IPS-18c (cell line): ENCODE measurements around the gene DENND5B.
"Not testable (repeated sequence)": the region's sequence is repeated elsewhere in the genome, so short reads cannot be mapped to it uniquely, and the experiment has no call there.

Experiments used
- H3K4me3 ChIP-seq: 2 replicates; pipeline ENCODE4 v1.7.0; 2013; ENCODE audit warnings: low read depth, mild to moderate bottlenecking, low read length, moderate library complexity; ENCODE audit not compliant: insufficient read depth
- H3K9me3 ChIP-seq: one replicate; pipeline ENCODE4 v1.6.1; 2013; ENCODE audit warnings: mild to moderate bottlenecking, low read length, moderate library complexity; ENCODE audit not compliant: control insufficient read depth, insufficient read depth

Gene DENND5B

GRCh38 chr12:31524791-31525495 is 66.0 kb downstream of the DENND5B start:
- no peak overlapping the region for H3K4me3 ChIP-seq
- H3K9me3 ChIP-seq: no peaks in the 10 kb centered on the region

DNA sequence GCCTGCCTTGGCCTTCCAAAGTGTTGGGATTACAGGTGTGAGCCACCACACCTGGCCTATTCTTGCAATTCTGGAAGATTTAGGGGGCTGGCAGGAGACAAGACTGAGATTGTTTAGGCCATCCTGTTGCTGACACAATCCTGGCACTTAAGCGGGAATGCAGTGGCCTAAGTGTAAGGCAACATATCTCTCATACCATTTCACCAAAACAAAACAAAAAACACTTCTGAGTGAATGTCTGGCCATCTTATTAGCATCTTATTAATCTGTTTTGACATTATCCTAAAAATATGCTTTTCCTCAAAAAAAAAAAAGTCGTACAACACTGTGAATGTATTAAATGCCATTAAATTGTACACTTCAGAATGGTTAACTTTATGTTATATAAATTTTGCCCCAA is 67.6 kb downstream of the DENND5B start:
- no peaks in the 10 kb centered on the region for H3K9me3 ChIP-seq
- no peak overlapping the region for H3K4me3 ChIP-seq

DNA sequence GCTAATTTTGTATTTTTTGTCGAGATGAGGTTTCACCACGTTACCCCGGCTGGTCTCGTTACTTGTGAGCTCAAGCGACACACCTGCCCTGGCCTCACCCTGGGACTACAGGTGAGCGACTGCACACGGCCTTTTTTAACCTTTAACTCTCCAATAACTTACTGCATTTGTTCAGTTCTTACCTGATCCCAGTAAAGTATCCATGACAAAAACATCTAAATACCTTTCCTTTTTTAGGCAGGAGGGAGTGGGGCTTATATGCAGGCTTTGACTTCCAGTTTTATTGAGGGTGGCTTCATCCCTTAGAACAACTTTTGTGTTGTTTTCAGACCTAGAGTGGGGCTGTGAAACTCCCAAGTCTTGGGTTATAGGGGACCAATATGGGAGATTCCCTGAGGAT is 68.3 kb downstream of the DENND5B start:
- H3K9me3 ChIP-seq: no peaks in the 10 kb centered on the region
- H3K4me3 ChIP-seq: no peak overlapping the region

- Histone ChIP-seq H3K9me3 (no peaks in the 10 kb centered on the region), H3K4me3 (no peak overlapping the region)
Measured at GRCh38 chr12:31521964-31522363, 69.0 kb downstream of the DENND5B start.

- Histone ChIP-seq H3K9me3 (no peaks in the 10 kb centered on the region), H3K4me3 (no peak overlapping the region)
Measured at GRCh38 chr12:31519511-31519910, 71.4 kb downstream of the DENND5B start.

- H3K9me3 ChIP-seq: no peaks in the 10 kb centered on the region
Measured at GRCh38 chr12:31518680-31519227, 72.2 kb downstream of the DENND5B start.

DNA sequence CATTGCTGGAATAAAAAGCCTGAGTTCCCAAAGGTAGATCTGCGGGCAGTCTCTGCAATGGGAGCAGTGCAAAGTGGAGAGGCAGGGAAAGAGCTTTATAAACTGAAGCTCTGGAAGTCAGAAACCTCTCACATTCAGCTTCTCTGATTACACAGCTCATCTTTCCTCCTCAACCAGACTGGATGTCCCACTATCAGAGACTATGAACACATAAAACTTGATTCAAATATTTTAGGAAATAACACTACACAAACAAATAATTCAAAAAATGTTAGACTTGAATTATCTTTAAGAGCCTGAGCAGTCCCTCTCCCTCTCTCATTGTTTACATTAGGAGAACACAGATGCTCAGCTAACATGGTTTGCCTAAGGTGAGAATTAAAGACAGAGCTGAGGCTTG is 72.9 kb downstream of the DENND5B start:
- H3K9me3 ChIP-seq: no peaks in the 10 kb centered on the region
- H3K4me3 ChIP-seq: no peak overlapping the region

More at GRCh38 chr12:31518680-31519227, 72.2 kb downstream of the DENND5B start:
- no peak overlapping the region for H3K4me3 ChIP-seq

DNA sequence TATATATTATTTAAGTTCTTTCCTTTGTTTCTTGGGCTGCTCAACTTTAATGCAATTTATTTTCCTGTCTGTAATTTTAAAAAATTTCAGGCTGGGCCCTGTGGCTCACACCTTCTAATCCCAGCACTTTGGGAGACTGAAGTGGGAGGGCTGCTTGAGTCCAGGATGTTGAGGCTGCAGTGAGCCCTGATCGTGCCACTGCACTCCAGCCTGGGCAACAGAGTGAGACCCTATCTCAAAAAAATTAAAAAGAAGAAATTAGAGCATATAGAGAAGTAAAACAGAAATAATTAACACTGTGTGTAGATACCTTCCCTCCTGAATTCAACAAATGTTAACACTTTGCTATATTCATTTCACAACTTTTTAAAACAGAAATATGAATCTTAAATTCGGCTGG is 74.2 kb downstream of the DENND5B start:
- no peaks in the 10 kb centered on the region for H3K9me3 ChIP-seq

DNA sequence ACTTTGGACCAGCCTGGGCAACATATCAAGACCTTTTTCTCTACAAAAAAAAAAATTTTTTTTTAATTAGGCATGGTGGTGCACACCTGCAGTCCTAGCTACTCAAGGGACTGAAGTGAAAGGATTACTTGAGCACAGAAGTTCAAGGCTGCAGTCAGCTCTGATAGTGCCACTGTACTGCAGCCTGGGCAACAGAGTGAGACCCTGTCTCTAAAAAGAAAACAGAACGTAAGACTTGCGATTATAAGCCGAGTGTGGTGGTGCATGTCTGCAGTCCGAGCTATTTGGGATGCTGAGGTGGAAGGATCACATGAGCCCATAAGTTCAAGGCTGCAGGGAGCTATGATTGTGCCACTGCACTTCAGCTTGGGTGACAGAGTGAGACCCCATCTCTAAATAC is 76.0 kb downstream of the DENND5B start:
- Histone ChIP-seq H3K9me3 (no peaks in the 10 kb centered on the region), H3K4me3 (no peak overlapping the region)

More for the DNA sequence above, 74.2 kb downstream of the DENND5B start:
- no peak overlapping the region for H3K4me3 ChIP-seq

- H3K4me3 ChIP-seq: no peak overlapping the region
- H3K9me3 ChIP-seq: no peaks in the 10 kb centered on the region
Measured at GRCh38 chr12:31510034-31510433, 80.9 kb downstream of the DENND5B start.

DNA sequence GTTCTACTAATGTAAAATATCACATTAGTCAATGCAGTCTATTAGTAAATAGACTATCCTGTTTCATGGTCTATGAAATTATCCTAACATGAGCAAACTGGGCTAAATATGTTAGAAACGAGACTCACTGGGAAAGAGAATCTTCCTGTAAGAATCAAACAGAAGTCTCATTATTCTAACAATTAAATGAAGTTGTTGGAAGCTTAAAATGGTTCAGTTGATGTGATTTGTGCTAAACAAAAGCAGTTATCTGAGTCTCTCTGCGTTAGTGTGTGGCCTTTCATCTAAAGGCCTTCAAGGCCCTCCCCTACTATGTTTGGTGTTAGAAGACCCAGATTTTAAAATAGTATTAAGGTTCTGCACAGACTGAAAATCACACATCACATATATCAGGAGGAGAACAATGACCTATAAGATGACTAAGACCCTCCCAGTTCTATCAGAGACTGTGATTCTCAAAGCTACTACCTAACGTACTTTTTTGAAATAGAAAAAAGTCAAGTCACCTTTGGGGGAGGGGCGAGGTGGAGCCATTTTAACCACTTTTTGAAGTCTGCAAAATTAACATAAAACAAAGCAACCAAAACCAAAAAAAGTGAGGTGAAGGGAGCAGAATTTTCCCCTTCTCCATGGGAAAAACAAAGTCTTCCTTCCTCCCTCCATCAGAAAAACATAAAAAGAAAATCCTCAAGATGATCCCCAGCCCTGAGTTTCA is 82.3 kb downstream of the DENND5B start:
- Histone ChIP-seq H3K4me3 (no peak overlapping the region), H3K9me3 (no peaks in the 10 kb centered on the region)

DNA sequence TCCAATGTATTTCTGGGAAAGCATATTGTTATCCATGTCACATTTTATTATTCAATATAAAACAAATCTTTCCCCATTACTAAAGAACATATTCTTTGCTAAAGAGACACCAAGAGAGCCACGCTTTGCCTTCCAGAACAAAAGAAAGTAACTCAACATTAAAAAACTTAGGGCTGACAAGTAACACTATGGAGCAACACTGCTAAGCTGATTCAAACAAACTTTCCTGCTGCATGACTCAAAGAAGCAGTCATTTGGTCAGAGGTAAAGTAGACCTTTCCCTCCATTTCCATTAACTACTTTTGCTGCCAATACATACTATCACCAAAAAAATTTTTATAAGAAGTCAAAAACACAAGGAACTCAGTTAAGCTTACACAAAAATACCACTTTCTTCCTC is 83.0 kb downstream of the DENND5B start:
- Histone ChIP-seq H3K4me3 (no peak overlapping the region), H3K9me3 (no peaks in the 10 kb centered on the region)

GRCh38 chr12:31506515-31507306 is 84.2 kb downstream of the DENND5B start:
- H3K9me3 ChIP-seq: no peaks in the 10 kb centered on the region
- H3K4me3 ChIP-seq: no peak overlapping the region

GRCh38 chr12:31504625-31505222 is 86.2 kb downstream of the DENND5B start:
- Histone ChIP-seq H3K4me3 (no peak overlapping the region), H3K9me3 (no peaks in the 10 kb centered on the region)

- not testable (repeated sequence) for H3K4me3 ChIP-seq, H3K9me3 ChIP-seq
Measured at GRCh38 chr12:31501014-31501413, 89.9 kb downstream of the DENND5B start.

DNA sequence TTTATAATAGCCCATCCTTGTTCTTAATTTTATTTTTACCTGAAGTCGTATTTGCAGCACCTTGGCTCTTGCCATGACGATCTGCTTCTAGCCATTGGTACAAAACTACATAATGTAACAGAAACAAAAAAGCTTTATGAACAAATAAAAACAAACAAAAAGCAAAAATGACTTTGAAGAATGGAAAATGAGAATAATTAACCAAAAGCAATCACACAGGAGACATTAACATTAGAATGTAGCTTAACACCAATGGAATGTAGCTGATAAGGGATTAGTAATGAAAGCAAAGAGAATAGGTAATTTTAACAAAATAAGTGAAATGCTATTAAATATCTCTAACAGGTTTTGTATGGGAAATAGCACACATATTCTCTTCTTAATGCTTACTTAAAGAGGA is 91.4 kb downstream of the DENND5B start:
- H3K4me3 ChIP-seq: no peak overlapping the region

DNA sequence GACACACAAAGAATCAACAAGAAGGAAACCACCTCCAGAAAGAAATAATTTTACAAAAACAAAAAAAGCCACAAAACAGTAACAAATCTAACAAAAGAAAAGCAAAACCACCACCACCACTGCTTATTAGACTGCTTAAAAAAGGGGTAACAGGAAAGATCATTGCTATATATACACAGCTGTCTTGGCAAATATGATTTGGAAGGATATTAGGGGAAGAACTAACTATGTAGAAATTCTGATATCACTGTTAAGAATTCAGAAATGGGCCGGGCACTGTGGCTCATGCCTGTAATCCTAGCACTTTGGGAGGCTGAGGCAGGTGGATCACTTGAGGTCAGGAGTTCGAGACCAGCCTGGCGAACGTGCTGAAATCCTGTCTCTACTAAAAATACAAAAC is 92.5 kb downstream of the DENND5B start:
- Histone ChIP-seq H3K9me3 (no peaks in the 10 kb centered on the region), H3K4me3 (no peak overlapping the region)

More for the DNA sequence above, 91.4 kb downstream of the DENND5B start:
- no peaks in the 10 kb centered on the region for H3K9me3 ChIP-seq
